ENCODE measurements around the gene VPS26C.
"Not testable (repeated sequence)": the region's sequence is repeated elsewhere in the genome, so short reads cannot be mapped to it uniquely, and the experiment has no call there.

- not testable (repeated sequence) for TF ChIP-seq CTCF (IDR thresholded peaks at IDR 0.05; ENCODE audit: low read length); EZH2 (optimal IDR thresholded peaks at IDR 0.05; ENCODE audit: low read depth, low read length); EZH2phosphoT487 (IDR thresholded peaks at IDR 0.05; ENCODE audit: low read length)
Observed at GRCh38 chr21:37279271-37279670, 12.1 kb upstream of the VPS26C start.
